Liver (tissue), 9 donors: ENCODE results near the gene AKAP13. TPM values are rescaled to one million over a fixed set of nuclear protein-coding genes. Genes with fewer than 3 reads are reported as not detected.

Experiments
- DNase-seq: peaks from one replicate; pipeline ENCODE4 v3.0.0-alpha.2; 2017; ENCODE audit warnings: low spot score
- H3K27ac ChIP-seq, 2 donors: one replicate each; pipeline ENCODE4 v1.7.0; 2013; ENCODE audit warnings: inconsistent platforms in 2 of 2, low read length in 2 of 2, control low read depth in 1 of 2, low read depth in 1 of 2, mild to moderate bottlenecking in 1 of 2
- H3K27me3 ChIP-seq, 4 donors: one replicate each; pipeline versions ENCODE4 v1.6.1 to v1.7.0; 2013; ENCODE audit warnings: low read length in 3 of 4, inconsistent platforms in 1 of 4, mild to moderate bottlenecking in 1 of 4, moderate library complexity in 1 of 4; ENCODE audit not compliant: control insufficient read depth in 4 of 4, insufficient read depth in 4 of 4
- H3K36me3 ChIP-seq, 4 donors: one replicate each; pipeline versions ENCODE4 v1.6.1 to v1.7.0; 2013; ENCODE audit warnings: low read length in 3 of 4, mild to moderate bottlenecking in 3 of 4, low read depth in 1 of 4, moderate library complexity in 1 of 4; ENCODE audit not compliant: control insufficient read depth in 4 of 4, insufficient read depth in 3 of 4
- H3K4me1 ChIP-seq, 4 donors: one replicate each; pipeline versions ENCODE4 v1.6.1 to v1.7.0; 2013; ENCODE audit warnings: low read length in 3 of 4, mild to moderate bottlenecking in 3 of 4, moderate library complexity in 1 of 4; ENCODE audit not compliant: control insufficient read depth in 4 of 4, insufficient read depth in 4 of 4
- H3K4me3 ChIP-seq, 3 donors: one replicate each; pipeline versions ENCODE4 v1.6.1 to v1.7.0; 2013; ENCODE audit warnings: low read length in 3 of 3, control low read depth in 1 of 3, low read depth in 1 of 3, mild to moderate bottlenecking in 1 of 3
- H3K9ac ChIP-seq, 2 donors: one replicate each; pipeline ENCODE4 v1.7.0; 2013; ENCODE audit warnings: low read length in 2 of 2, mild to moderate bottlenecking in 2 of 2, moderate library complexity in 2 of 2, control low read depth in 1 of 2, low read depth in 1 of 2
- H3K9me3 ChIP-seq, 4 donors: one replicate each; pipeline versions ENCODE4 v1.6.1 to v1.7.0; 2013; ENCODE audit warnings: low read length in 3 of 4; ENCODE audit not compliant: control insufficient read depth in 4 of 4
- CTCF ChIP-seq: fragments of 150-350 bp; IDR thresholded peaks from 2 replicates; pipeline ENCODE4 v1.5.1; 2017; ENCODE audit warnings: improper control_type of control experiment, low read depth, low read length; ENCODE audit not compliant: missing input control
- HNF4G ChIP-seq: IDR thresholded peaks from 2 replicates; pipeline ENCODE4 v1.6.1; 2016; ENCODE audit warnings: antibody characterized with exemption
- JUND ChIP-seq, 2 donors: IDR thresholded peaks; 2 replicates each; pipeline ENCODE4 v1.6.1; 2016; ENCODE audit warnings: antibody characterized with exemption in 2 of 2
- MAX ChIP-seq: IDR thresholded peaks from 2 replicates; pipeline ENCODE4 v1.6.1; 2016; ENCODE audit warnings: antibody characterized with exemption
- REST ChIP-seq: IDR thresholded peaks from 2 replicates; pipeline ENCODE4 v1.6.1; 2016; ENCODE audit warnings: antibody characterized with exemption, mild to moderate bottlenecking
- ZBTB33 ChIP-seq: IDR thresholded peaks from 2 replicates; pipeline ENCODE4 v1.6.1; 2016; ENCODE audit warnings: antibody characterized with exemption
- WGBS: extraction: QIAGEN DNeasy Blood & Tissue Kit; methylation state at CpG from one replicate; pipeline ENCODE4 v1.1.7; 2013; 5-methylcytosine and 5-hydroxymethylcytosine counted together
- polyA plus RNA-seq, 2 donors: library from polyadenylated mRNA; stranded (reverse) in 1 of 2; unstranded in 1 of 2; fragments of 200-250 nt in 1 of 2; fragments of >200 nt in 1 of 2; fragmentation: Nextera tagmentation in 1 of 2; extraction: Ambion mirVana in 1 of 2; gene quantifications; one replicate each; pipeline versions ENCODE4 v1.2.1 to v1.2.3, GENCODE V29; 2013 to 2015
- total RNA-seq, 2 donors: library from RNA; depleted of rRNA; stranded (reverse); fragments of >200 nt; gene quantifications; one replicate each; pipeline ENCODE4 v1.2.3, GENCODE V29; 2014
- donor health status: healthy.
- donor health status: healthy.
- donor health status: healthy.
- donor health status: healthy.
- donor health status: healthy.

The AKAP13 gene
- total and polyA plus RNA-seq, 4 donors, result 18.6 to 92.3 (median 37.4) TPM

GRCh38 chr15:85382942-85383341 lies 2.5 kb downstream of the AKAP13 start:
- H3K4me3 ChIP-seq, result no peak overlapping the region
- no peak overlapping the region for H3K27ac ChIP-seq
- no peaks in the 10 kb centered on the region for H3K27me3 ChIP-seq
- 95% methylated on average over 4 of the region's 4 CpGs for WGBS
- no peaks in the 10 kb centered on the region for H3K9me3 ChIP-seq
- H3K4me1 ChIP-seq, result peaks cover 0 to 10% (median 4%) of the 10 kb centered on the region in 4 donors
- no peaks in the 10 kb centered on the region for H3K36me3 ChIP-seq
- TF ChIP-seq REST (no peak), MAX (no peak), ZBTB33 (no peak), CTCF (no peak), HNF4G (no peak)
- H3K9ac ChIP-seq, result no peak overlapping the region
- DNase-seq, result no peak

- 92% methylated on average over 2 of the region's 2 CpGs for WGBS
- Histone ChIP-seq H3K27ac (no peak overlapping the region), H3K4me3 (no peak overlapping the region), H3K36me3 (no peaks in the 10 kb centered on the region), H3K4me1 (peaks cover 0 to 10% (median 4%) of the 10 kb centered on the region in 4 donors), H3K27me3 (no peaks in the 10 kb centered on the region), H3K9ac (no peak overlapping the region), H3K9me3 (no peaks in the 10 kb centered on the region)
- TF ChIP-seq REST (no peak), JUND (IDR thresholded peaks at IDR 0.05) (no peak)
- DNase-seq, result no peak
Observed at GRCh38 chr15:85383470-85384148, 3.2 kb downstream of the AKAP13 start.
